H1 (cell line): Measurements from ENCODE around the gene CPLX1.

Source experiments
- CTCF ChIP-seq, 3 experiments: IDR thresholded peaks; 1 replicate in 2 of 3; 2 replicates in 1 of 3; pipeline versions ENCODE4 v1.5.1 to v1.6.1; 2011; ENCODE audit warnings: low read length in 3 of 3, mild to moderate bottlenecking in 3 of 3, inconsistent platforms in 2 of 3, low read depth in 1 of 3, moderate library complexity in 1 of 3; ENCODE audit not compliant: insufficient read depth in 1 of 3; ENCODE audit errors: control extremely low read depth in 1 of 3
- MAX ChIP-seq: IDR thresholded peaks from 2 replicates; pipeline ENCODE4 v1.6.1; 2012; ENCODE audit warnings: inconsistent platforms
- POLR2AphosphoS5 ChIP-seq: IDR thresholded peaks from 2 replicates; pipeline ENCODE4 v1.6.1; 2011; ENCODE audit warnings: low read depth, low read length
- SP4 ChIP-seq: IDR thresholded peaks from 2 replicates; pipeline ENCODE4 v1.6.1; 2012; ENCODE audit warnings: low read length, inconsistent platforms
- TBP ChIP-seq: IDR thresholded peaks from 2 replicates; pipeline ENCODE4 v1.6.1; 2011; ENCODE audit warnings: low read depth, low read length, improper control_type of control experiment
- YY1 ChIP-seq: IDR thresholded peaks from 2 replicates; pipeline ENCODE4 v1.6.1; 2011; ENCODE audit warnings: low read depth, mild to moderate bottlenecking, low read length

GRCh38 chr4:814312-814850 is 11.5 kb downstream of the CPLX1 start:
- TF ChIP-seq MAX (no peak), CTCF (IDR thresholded peaks at IDR 0.05; ENCODE audit: control extremely low read depth in 1 of 3, insufficient read depth in 1 of 3, low read depth in 1 of 3, low read length in 3 of 3) (no peak), TBP (no peak), SP4 (no peak), YY1 (no peak), POLR2AphosphoS5 (no peak)
